Panc1 (cell line): ENCODE data around the gene TMTC1. TPM values are rescaled to one million over a fixed set of nuclear protein-coding genes. Genes with fewer than 3 reads are reported as not detected.

ENCODE experiments used
- ATAC-seq: fragments of 200-7000 bp; cut with Tn5 transposase; 2 replicates; pipeline ENCODE4 v1.9.1; 2020; ENCODE audit warnings: mild to moderate bottlenecking, moderate library complexity
- BruUV-seq: library from RNA; stranded (reverse); fragments of 400-500 nt; replicated peaks from 2 replicates; lab custom pipeline; 2021; lab: Mats Ljungman, UMichigan
- CTCF ChIA-PET: fragments of 300-600 bp; sonication (Branson Sonifier 250); formaldehyde crosslinking; loops from one replicate; lab custom pipeline; 2022; ENCODE audit warnings: antibody characterized with exemption; lab: Charles Lee
- POLR2A ChIA-PET: fragments of 300-600 bp; sonication (Branson Sonifier 250); formaldehyde crosslinking; loops from one replicate; lab custom pipeline; 2022; ENCODE audit warnings: antibody characterized with exemption; lab: Charles Lee
- DNase-seq: peaks from one replicate; pipeline ENCODE4 v3.0.0-alpha.2; 2010; ENCODE audit warnings: low read depth, low spot score
- H3K27ac ChIP-seq: 2 replicates; pipeline ENCODE4 v1.5.1; 2011; ENCODE audit warnings: mild to moderate bottlenecking, low read length, inconsistent platforms
- H3K27me3 ChIP-seq: fragments of 200-500 bp; sonication (Bioruptor generic); 2 replicates; pipeline ENCODE4 v1.6.0; 2014; ENCODE audit warnings: low read length, inconsistent platforms; ENCODE audit not compliant: control insufficient read depth, insufficient read depth
- H3K36me3 ChIP-seq: fragments of 200-500 bp; sonication (Bioruptor generic); 2 replicates; pipeline ENCODE4 v1.5.1; 2014; ENCODE audit warnings: inconsistent platforms, mild to moderate bottlenecking, low read length, moderate library complexity; ENCODE audit not compliant: control insufficient read depth, insufficient read depth
- H3K4me1 ChIP-seq: 2 replicates; pipeline ENCODE4 v1.5.1; 2011; ENCODE audit warnings: inconsistent platforms, mild to moderate bottlenecking, low read length, moderate library complexity; ENCODE audit not compliant: control insufficient read depth, insufficient read depth
- H3K4me3 ChIP-seq, 2 experiments: 2 replicates each; pipeline ENCODE4 v1.5.1; 2011 to 2012; ENCODE audit warnings: low read depth in 2 of 2, low read length in 2 of 2, mild to moderate bottlenecking in 2 of 2, inconsistent platforms in 1 of 2, moderate library complexity in 1 of 2
- H3K9me3 ChIP-seq: fragments of 200-500 bp; sonication (Bioruptor generic); 2 replicates; pipeline ENCODE4 v1.5.1; 2014; ENCODE audit warnings: low read depth, mild to moderate bottlenecking, inconsistent platforms, low read length, moderate library complexity; ENCODE audit not compliant: control insufficient read depth, insufficient read depth
- CTCF ChIP-seq: fragments of 450-650 bp; IDR thresholded peaks from 2 replicates; pipeline ENCODE4 v1.5.1; 2017; ENCODE audit warnings: mild to moderate bottlenecking
- POLR2AphosphoS5 ChIP-seq: IDR thresholded peaks from 2 replicates; pipeline ENCODE4 v1.6.1; 2012; ENCODE audit warnings: mild to moderate bottlenecking, low read depth, low read length, moderate library complexity
- SIN3A ChIP-seq: IDR thresholded peaks from 2 replicates; pipeline ENCODE4 v1.6.1; 2012; ENCODE audit warnings: low read depth, mild to moderate bottlenecking, low read length, moderate library complexity, borderline replicate concordance; ENCODE audit not compliant: insufficient read depth
- TCF7L2 ChIP-seq: IDR thresholded peaks from 2 replicates; pipeline ENCODE4 v1.6.1; 2011; ENCODE audit warnings: mild to moderate bottlenecking, low read depth, low read length, inconsistent platforms
- in situ Hi-C: cut with HindIII; loops from 2 replicates; pipeline ENCODE4 v1.10.0; 2016; ENCODE audit warnings: low sequenced_read_pairs, low pct_unique_long_range_greater_than_20kb
- intact Hi-C: fragments of 100-400 bp; cut with micrococcal nuclease; formaldehyde crosslinking; loops from one replicate; pipeline ENCODE4 v1.10.0; 2022; ENCODE audit not compliant: unreplicated experiment
- total RNA-seq: library from RNA; stranded (reverse); gene quantifications from one replicate; pipeline ENCODE4 v1.2.1, GENCODE V29; 2021; ENCODE audit not compliant: unreplicated experiment
- TF ChIP-seq, protein P1 (sequence below), 2 experiments: IDR thresholded peaks; 2 replicates each; pipeline ENCODE4 v1.6.1; 2011 to 2012; ENCODE audit warnings: low read depth in 2 of 2, control low read depth in 1 of 2, low read length in 1 of 2, mild to moderate bottlenecking in 1 of 2, moderate library complexity in 1 of 2; ENCODE audit not compliant: insufficient read depth in 1 of 2

Gene TMTC1
- total RNA-seq, 1 experiment from 2014 or later, result 0.28 TPM

- Histone ChIP-seq H3K27me3 (no peaks in the 10 kb centered on the region), H3K36me3 (no peaks in the 10 kb centered on the region), H3K4me3 (no peak overlapping the region), H3K27ac (no peak overlapping the region), H3K4me1 (no peaks in the 10 kb centered on the region), H3K9me3 (0 out of 2 replicates have a peak, but pooled peaks cover 3% of the 10 kb centered on the region)
- no TSS peak for BruUV-seq
- CTCF ChIA-PET, result no interaction called here
- intact Hi-C loops, result no loop called here
- no peak for TF ChIP-seq SIN3A
- no peak for TF ChIP-seq TCF7L2
- TF ChIP-seq, protein P1, sequence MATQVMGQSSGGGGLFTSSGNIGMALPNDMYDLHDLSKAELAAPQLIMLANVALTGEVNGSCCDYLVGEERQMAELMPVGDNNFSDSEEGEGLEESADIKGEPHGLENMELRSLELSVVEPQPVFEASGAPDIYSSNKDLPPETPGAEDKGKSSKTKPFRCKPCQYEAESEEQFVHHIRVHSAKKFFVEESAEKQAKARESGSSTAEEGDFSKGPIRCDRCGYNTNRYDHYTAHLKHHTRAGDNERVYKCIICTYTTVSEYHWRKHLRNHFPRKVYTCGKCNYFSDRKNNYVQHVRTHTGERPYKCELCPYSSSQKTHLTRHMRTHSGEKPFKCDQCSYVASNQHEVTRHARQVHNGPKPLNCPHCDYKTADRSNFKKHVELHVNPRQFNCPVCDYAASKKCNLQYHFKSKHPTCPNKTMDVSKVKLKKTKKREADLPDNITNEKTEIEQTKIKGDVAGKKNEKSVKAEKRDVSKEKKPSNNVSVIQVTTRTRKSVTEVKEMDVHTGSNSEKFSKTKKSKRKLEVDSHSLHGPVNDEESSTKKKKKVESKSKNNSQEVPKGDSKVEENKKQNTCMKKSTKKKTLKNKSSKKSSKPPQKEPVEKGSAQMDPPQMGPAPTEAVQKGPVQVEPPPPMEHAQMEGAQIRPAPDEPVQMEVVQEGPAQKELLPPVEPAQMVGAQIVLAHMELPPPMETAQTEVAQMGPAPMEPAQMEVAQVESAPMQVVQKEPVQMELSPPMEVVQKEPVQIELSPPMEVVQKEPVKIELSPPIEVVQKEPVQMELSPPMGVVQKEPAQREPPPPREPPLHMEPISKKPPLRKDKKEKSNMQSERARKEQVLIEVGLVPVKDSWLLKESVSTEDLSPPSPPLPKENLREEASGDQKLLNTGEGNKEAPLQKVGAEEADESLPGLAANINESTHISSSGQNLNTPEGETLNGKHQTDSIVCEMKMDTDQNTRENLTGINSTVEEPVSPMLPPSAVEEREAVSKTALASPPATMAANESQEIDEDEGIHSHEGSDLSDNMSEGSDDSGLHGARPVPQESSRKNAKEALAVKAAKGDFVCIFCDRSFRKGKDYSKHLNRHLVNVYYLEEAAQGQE (IDR thresholded peaks at IDR 0.05; ENCODE audit: insufficient read depth in 1 of 2, low read depth in 2 of 2, low read length in 1 of 2), result no peak
- TF ChIP-seq POLR2AphosphoS5, result no peak
- TF ChIP-seq CTCF, result no peak
- ATAC-seq (no peak), DNase-seq (no peak)
- POLR2A ChIA-PET, result no interaction called here
- in situ Hi-C loops, result no loop called here
Measured at GRCh38 chr12:29744365-29744764, 39.4 kb downstream of the TMTC1 start.

GRCh38 chr12:29743801-29744200, 39.9 kb downstream of the TMTC1 start:
- ATAC-seq (no peak), DNase-seq (no peak)
- H3K27ac ChIP-seq, result no peak overlapping the region
- 0 out of 2 replicates have a peak, but pooled peaks cover 3% of the 10 kb centered on the region for H3K9me3 ChIP-seq
- no peak overlapping the region for H3K4me3 ChIP-seq
- BruUV-seq, result no TSS peak
- intact Hi-C loops, result no loop called here
- no peaks in the 10 kb centered on the region for H3K27me3 ChIP-seq
- TF ChIP-seq TCF7L2 (no peak), CTCF (no peak), SIN3A (no peak), POLR2AphosphoS5 (no peak)
- TF ChIP-seq, protein P1 (IDR thresholded peaks at IDR 0.05; ENCODE audit: insufficient read depth in 1 of 2, low read depth in 2 of 2, low read length in 1 of 2), result no peak
- CTCF ChIA-PET, result no interaction called here
- in situ Hi-C loops, result no loop called here
- H3K36me3 ChIP-seq, result no peaks in the 10 kb centered on the region
- no peaks in the 10 kb centered on the region for H3K4me1 ChIP-seq
- POLR2A ChIA-PET, result no interaction called here
